ENCODE measurements around the gene TTC1. TPM values are rescaled to one million over a fixed set of nuclear protein-coding genes. Genes with fewer than 3 reads are reported as not detected.

TTC1 gene
- polyA plus RNA-seq, 1 donor = 45.3 TPM

DNA sequence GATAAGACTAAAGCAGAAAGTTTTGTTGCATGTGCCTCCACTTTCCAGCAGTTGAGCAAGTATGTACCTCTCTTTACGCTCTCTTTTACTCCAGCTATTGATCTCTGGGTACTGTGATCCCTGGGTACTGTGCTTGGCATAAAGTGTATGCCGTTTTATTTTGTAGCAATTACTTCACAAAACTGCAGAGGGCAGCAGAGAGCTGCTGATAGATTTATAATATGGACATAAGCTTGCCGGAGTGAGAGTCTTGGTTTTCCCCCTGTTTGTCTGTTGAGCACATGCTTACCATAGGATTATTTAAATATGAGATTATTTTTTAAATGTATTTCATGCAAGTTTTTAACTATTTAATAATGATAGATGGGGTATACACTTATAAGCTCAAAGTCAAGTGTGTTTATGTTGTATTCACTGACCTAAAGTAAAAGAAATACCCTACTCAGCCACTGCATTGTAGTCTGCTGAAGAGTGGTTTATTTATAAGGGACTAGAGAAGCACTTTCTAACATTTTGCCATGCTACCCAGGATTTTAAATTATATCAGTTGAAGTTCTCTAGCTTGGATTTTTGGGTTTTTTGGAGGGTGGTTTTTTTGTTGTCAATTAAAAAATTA lies 13.0 kb downstream of the TTC1 start:
- Histone ChIP-seq H3K27ac (ENCODE audit: low read length) (no peak overlapping the region), H3K4me3 (ENCODE audit: low read length) (no peak overlapping the region), H3K4me1 (ENCODE audit: control insufficient read depth, insufficient read depth, low read length) (no peaks in the 10 kb centered on the region), H3K9me3 (ENCODE audit: control insufficient read depth, low read depth, low read length) (no peaks in the 10 kb centered on the region), H3K36me3 (ENCODE audit: control insufficient read depth, insufficient read depth, low read length) (peaks cover 26% of the 10 kb centered on the region), H3K27me3 (ENCODE audit: control insufficient read depth, insufficient read depth, low read length) (no peaks in the 10 kb centered on the region)
- peak; percentile 59 to 66 for DNase-seq
- 40% methylated on average over 1 of the region's 3 CpGs for WGBS (ENCODE audit: insufficient coverage, low lambda C conversion rate)

DNA sequence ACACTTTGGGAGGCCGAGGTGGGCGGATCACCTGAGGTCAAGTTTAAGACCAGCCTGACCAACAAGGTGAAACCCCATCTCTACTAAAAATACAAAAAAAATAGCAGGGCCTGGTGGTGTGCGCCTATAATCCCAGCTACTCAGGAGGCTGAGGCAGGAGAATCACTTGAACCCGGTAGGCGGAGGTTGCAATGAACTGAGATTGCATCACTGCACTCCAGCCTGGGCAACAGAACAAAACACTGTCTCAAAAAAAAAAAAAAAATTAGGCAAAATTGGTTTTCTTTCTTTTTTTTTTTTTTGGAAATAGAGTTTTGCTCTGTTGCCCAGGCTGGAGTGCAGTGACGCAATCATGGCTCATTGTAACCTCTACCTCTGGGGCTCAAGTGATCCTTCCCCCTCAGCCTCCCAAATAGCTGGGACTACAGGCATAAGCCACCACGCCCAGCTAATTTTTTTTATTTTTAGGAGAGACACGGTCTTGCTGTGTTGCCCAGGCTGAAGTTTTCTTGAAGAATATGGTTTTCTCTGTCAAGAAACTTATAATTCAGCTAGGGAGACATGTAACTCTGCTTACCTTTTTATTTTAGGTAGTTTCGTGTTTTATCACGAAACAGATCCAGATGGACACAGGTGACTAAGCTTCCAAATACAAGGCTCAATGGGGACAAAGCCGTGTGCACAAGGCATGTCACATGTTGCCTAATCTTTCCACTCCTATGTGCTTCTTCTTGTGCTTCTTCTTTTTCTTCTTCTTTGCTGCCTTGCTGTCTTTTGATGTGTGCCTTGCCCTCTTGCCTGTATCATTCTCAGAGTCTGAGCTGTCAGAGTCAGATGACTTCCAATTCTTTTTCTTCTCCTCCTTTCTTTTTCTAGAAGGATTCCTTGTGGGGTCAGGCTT lies 14.3 kb downstream of the TTC1 start:
- Histone ChIP-seq H3K36me3 (ENCODE audit: control insufficient read depth, insufficient read depth, low read length) (peaks cover 16% of the 10 kb centered on the region), H3K4me3 (ENCODE audit: low read length) (no peak overlapping the region), H3K27ac (ENCODE audit: low read length) (no peak overlapping the region), H3K9me3 (ENCODE audit: control insufficient read depth, low read depth, low read length) (no peaks in the 10 kb centered on the region), H3K27me3 (ENCODE audit: control insufficient read depth, insufficient read depth, low read length) (no peaks in the 10 kb centered on the region), H3K4me1 (ENCODE audit: control insufficient read depth, insufficient read depth, low read length) (no peaks in the 10 kb centered on the region)
- no peak for DNase-seq
- 100% methylated on average over 2 of the region's 11 CpGs for WGBS (ENCODE audit: insufficient coverage, low lambda C conversion rate)

DNA sequence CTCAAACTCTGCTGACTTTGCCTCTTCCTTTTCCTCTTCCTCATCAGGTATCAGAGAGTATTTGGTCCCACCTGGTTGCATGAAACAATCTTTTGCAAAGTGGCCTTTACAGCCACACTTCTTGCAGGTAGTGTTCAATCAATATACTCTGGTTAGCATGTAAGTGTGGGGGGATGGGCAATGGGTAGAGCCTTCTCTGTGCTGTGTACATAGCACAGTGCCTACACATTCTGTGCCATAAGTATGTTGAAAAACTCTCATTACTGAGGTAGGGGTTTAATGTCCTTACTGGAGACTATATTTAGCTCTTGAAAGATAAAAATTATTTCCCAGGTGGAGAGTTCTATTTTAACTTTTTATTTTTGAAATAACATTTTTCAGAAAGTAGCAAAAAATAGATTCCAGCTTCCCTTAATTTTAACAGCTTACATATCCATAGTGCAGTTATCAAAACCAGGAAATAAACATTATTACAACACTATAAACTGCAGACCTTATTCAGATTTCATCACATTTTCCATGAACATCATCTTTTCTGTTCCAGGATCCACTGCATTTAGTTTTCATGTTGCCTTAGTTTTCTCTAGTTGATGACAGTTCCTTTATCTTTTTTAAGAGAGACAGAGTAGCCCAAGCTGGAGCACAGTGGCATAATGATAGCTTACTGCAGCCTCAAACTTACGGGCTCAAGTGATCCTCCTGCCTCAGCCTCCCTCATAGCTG lies 15.1 kb downstream of the TTC1 start:
- no CpG with 5 or more reads among the region's 1 CpG for WGBS (ENCODE audit: insufficient coverage, low lambda C conversion rate)
- DNase-seq = no peak
- no peaks in the 10 kb centered on the region for H3K27me3 ChIP-seq (ENCODE audit: control insufficient read depth, insufficient read depth, low read length)
- H3K27ac ChIP-seq (ENCODE audit: low read length) = no peak overlapping the region
- H3K4me1 ChIP-seq (ENCODE audit: control insufficient read depth, insufficient read depth, low read length) = no peaks in the 10 kb centered on the region
- no peak overlapping the region for H3K4me3 ChIP-seq (ENCODE audit: low read length)
- peaks cover 19% of the 10 kb centered on the region for H3K36me3 ChIP-seq (ENCODE audit: control insufficient read depth, insufficient read depth, low read length)
- H3K9me3 ChIP-seq (ENCODE audit: control insufficient read depth, low read depth, low read length) = no peaks in the 10 kb centered on the region

DNA sequence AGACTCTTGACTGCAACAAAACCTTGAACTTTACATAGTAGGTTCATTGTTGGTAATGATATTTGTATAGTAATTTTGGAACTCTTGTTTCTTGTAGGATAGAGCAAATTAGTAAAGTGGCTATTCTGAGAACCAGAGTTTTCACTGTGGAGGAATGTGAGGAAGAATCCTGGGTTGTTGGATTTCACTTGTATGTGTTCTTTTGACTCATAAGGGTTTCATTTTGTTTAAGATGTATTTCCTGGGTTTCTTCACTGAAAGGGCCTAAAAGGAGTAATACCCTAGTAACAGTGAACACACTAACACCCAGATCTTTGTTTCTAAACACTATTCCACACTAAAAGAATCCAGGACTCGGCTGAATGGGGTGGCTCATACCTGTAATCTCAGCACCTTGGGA lies 20.1 kb downstream of the TTC1 start:
- Histone ChIP-seq H3K4me3 (ENCODE audit: low read length) (no peak overlapping the region), H3K36me3 (ENCODE audit: control insufficient read depth, insufficient read depth, low read length) (peaks cover 26% of the 10 kb centered on the region), H3K9me3 (ENCODE audit: control insufficient read depth, low read depth, low read length) (no peaks in the 10 kb centered on the region), H3K27me3 (ENCODE audit: control insufficient read depth, insufficient read depth, low read length) (no peaks in the 10 kb centered on the region), H3K27ac (ENCODE audit: low read length) (no peak overlapping the region), H3K4me1 (ENCODE audit: control insufficient read depth, insufficient read depth, low read length) (peaks cover 12% of the 10 kb centered on the region)
- no peak for DNase-seq
- no CpG with 5 or more reads among the region's 1 CpG for WGBS (ENCODE audit: insufficient coverage, low lambda C conversion rate)

DNA sequence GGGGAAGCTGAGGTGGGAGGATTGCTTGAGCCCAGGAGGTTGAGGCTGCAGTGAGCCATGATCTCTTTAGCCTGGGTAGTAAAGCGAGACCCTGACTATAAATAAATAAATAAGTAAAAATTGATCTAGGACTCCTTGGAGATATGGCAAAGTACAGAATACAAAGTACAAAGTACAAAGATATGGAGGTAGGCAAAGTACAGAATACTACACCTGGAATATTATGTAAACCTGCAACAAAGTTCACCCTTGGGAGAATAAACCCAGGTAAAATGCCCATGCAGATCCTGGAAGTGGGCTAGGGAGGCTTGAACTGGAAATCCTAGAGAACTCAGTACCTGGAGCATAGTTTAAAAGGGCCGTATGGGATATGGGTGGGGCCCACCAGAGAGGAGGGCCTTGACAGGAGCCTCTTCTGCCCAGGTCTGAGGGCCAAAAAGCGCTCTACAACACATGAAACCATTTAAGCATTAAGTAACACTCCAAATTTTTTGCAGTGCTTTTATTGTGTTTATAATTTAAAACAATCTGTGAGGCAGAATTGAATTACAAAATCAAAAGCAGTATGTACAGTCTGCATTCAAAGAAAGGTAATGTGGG lies 20.7 kb downstream of the TTC1 start:
- DNase-seq = peak in 1 of 2 donors; percentile 61
- Histone ChIP-seq H3K27me3 (ENCODE audit: control insufficient read depth, insufficient read depth, low read length) (no peaks in the 10 kb centered on the region), H3K27ac (ENCODE audit: low read length) (no peak overlapping the region), H3K36me3 (ENCODE audit: control insufficient read depth, insufficient read depth, low read length) (peaks cover 22% of the 10 kb centered on the region), H3K9me3 (ENCODE audit: control insufficient read depth, low read depth, low read length) (no peaks in the 10 kb centered on the region), H3K4me1 (ENCODE audit: control insufficient read depth, insufficient read depth, low read length) (peaks cover 12% of the 10 kb centered on the region), H3K4me3 (ENCODE audit: low read length) (no peak overlapping the region)
- 20% methylated on average over 1 of the region's 3 CpGs for WGBS (ENCODE audit: insufficient coverage, low lambda C conversion rate)

DNA sequence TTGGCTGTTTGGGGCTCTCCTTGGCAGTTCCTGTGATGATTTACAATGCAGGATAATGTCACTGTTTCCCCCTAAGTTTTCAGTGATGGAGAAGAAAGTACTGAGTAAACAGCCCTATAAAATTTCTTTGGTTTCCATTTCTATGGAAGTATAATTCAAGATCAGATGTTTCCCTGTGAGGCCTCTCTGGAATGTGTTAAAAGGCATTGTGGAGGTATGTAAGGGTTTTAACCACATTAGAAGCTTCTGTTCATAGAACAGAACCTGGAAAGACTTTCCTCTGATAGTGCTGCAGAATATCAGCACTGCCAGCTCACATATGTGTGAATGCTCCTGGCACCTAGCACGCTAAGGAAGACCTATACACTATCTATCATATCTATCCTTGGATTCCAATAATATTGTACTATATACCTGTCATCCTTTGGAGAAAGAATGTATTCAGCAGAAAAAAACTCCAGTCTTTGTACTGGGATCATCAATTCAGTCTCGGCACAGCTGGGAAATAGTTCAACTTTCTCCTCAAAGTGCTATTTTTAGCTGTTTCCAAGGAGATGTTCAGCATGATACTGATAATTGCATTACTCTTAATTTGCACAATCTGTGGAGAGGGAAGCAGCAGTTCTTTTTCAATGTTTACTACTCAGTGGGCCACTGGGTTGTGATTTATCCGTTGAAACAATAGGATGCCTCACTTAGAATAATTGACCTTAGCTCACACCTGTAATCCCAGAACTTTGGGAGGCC lies 21.9 kb downstream of the TTC1 start:
- no peaks in the 10 kb centered on the region for H3K27me3 ChIP-seq (ENCODE audit: control insufficient read depth, insufficient read depth, low read length)
- H3K4me3 ChIP-seq (ENCODE audit: low read length) = no peak overlapping the region
- H3K36me3 ChIP-seq (ENCODE audit: control insufficient read depth, insufficient read depth, low read length) = peaks cover 22% of the 10 kb centered on the region
- no peaks in the 10 kb centered on the region for H3K9me3 ChIP-seq (ENCODE audit: control insufficient read depth, low read depth, low read length)
- DNase-seq = no peak
- WGBS (ENCODE audit: insufficient coverage, low lambda C conversion rate) = no CpG with 5 or more reads among the region's 3 CpGs
- peaks cover 12% of the 10 kb centered on the region for H3K4me1 ChIP-seq (ENCODE audit: control insufficient read depth, insufficient read depth, low read length)
- H3K27ac ChIP-seq (ENCODE audit: low read length) = no peak overlapping the region

DNA sequence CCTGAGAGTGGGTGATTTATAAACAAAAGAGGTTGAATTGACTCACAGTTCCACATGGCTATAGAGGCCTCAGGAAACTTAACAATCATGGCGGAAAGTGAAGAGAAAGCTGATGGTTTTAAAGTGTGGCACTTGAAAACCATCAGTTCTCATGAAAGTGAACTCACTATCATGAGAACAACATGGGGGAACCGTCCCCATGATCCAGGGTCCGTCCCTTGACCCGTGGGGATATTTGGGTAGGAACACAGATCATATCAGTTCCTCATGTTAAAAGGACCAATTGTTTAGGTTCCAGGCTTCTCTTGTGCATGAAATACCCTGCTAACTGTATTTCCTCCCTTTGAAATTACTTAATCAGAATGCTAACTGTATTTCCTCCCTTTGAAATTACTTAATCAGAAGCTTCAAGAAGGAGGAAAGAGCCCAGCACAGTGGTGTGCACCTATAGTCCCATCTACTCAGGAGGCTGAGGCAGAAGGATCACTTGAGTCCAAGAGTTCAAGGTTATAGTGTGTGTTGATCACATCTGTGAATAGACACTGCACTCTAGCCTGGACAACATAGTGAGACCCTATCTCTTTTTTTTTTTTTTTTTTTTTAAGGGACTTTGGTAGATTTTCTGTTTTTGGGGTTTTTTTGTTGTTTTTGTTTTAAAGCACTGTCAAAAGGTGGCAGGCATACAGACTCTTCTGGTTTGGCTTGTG lies 24.8 kb downstream of the TTC1 start:
- H3K27me3 ChIP-seq (ENCODE audit: control insufficient read depth, insufficient read depth, low read length) = no peaks in the 10 kb centered on the region
- H3K9me3 ChIP-seq (ENCODE audit: control insufficient read depth, low read depth, low read length) = no peaks in the 10 kb centered on the region
- no CpG with 5 or more reads among the region's 4 CpGs for WGBS (ENCODE audit: insufficient coverage, low lambda C conversion rate)
- H3K36me3 ChIP-seq (ENCODE audit: control insufficient read depth, insufficient read depth, low read length) = peaks cover 36% of the 10 kb centered on the region
- peaks cover 12% of the 10 kb centered on the region for H3K4me1 ChIP-seq (ENCODE audit: control insufficient read depth, insufficient read depth, low read length)
- no peak for DNase-seq
- no peak overlapping the region for H3K27ac ChIP-seq (ENCODE audit: low read length)
- H3K4me3 ChIP-seq (ENCODE audit: low read length) = no peak overlapping the region

DNA sequence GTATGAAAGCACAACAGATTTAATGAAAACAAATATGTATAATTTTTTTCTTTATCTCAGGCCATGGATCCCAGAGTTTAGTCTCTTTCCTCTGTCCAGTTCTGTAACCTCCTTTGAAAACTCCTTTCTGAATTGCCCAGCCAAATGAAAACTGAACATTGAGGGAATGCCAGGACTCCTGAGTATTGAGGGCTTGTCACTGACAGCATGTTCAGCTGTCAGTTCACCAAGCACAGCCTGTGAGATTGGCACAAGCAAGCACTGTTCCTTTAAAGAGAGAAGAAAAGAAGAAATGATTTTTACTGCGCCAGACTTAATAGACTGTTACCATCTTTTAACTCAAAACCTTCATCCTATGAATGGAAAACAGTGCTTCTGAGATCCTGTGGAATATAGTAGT lies 27.3 kb downstream of the TTC1 start:
- Histone ChIP-seq H3K9me3 (ENCODE audit: control insufficient read depth, low read depth, low read length) (no peaks in the 10 kb centered on the region), H3K27me3 (ENCODE audit: control insufficient read depth, insufficient read depth, low read length) (no peaks in the 10 kb centered on the region), H3K4me1 (ENCODE audit: control insufficient read depth, insufficient read depth, low read length) (peaks cover 4% of the 10 kb centered on the region), H3K27ac (ENCODE audit: low read length) (no peak overlapping the region), H3K36me3 (ENCODE audit: control insufficient read depth, insufficient read depth, low read length) (peaks cover 43% of the 10 kb centered on the region), H3K4me3 (ENCODE audit: low read length) (no peak overlapping the region)
- no CpG with 5 or more reads among the region's 1 CpG for WGBS (ENCODE audit: insufficient coverage, low lambda C conversion rate)
- DNase-seq = no peak

DNA sequence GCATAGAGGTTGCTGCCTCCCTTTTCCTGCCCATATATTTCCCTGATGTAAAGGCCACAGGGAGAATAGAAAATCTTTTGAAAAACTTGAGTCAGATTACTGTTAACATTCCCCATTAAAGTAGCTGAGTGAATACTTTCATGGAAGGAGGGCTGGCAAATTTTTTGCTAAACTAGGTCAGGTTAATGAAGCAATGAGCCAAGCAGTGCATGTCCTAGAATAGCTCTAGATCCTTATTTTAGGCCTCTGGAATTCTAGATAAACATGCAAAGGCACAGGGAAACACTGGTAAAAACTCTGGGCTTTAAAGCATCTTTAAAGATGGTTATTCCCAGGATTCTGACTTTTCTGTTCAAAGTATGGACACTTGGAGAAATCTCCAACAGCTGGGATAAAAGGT lies 27.9 kb downstream of the TTC1 start:
- Histone ChIP-seq H3K36me3 (ENCODE audit: control insufficient read depth, insufficient read depth, low read length) (peaks cover 45% of the 10 kb centered on the region), H3K4me1 (ENCODE audit: control insufficient read depth, insufficient read depth, low read length) (peaks cover 4% of the 10 kb centered on the region), H3K9me3 (ENCODE audit: control insufficient read depth, low read depth, low read length) (no peaks in the 10 kb centered on the region), H3K27ac (ENCODE audit: low read length) (no peak overlapping the region), H3K27me3 (ENCODE audit: control insufficient read depth, insufficient read depth, low read length) (no peaks in the 10 kb centered on the region), H3K4me3 (ENCODE audit: low read length) (no peak overlapping the region)
- DNase-seq = no peak
